Prostate gland (tissue), 2 donors: ENCODE data around the gene FGFBP1. TPM values are rescaled to one million over a fixed set of nuclear protein-coding genes. Genes with fewer than 3 reads are reported as not detected.

Experiments
- DNase-seq: peaks from one replicate; pipeline ENCODE4 v3.0.0-alpha.2; 2019; ENCODE audit warnings: low spot score
- H3K27ac ChIP-seq, 2 donors: fragments of 200-600 bp; sonication (generic); 2 replicates each; pipeline ENCODE4 v1.5.1; 2017 to 2019
- H3K27me3 ChIP-seq: fragments of 200-600 bp; sonication (generic); replicated peaks from 2 replicates; pipeline ENCODE4 v1.5.1; 2019; ENCODE audit not compliant: insufficient read depth
- H3K36me3 ChIP-seq, 2 donors: fragments of 200-600 bp; sonication (generic); 1 replicate in 1 of 2; 2 replicates in 1 of 2; pipeline versions ENCODE4 v1.5.1 to v1.8.1; 2017 to 2019
- H3K4me1 ChIP-seq: fragments of 200-600 bp; sonication (generic); replicated peaks from 2 replicates; pipeline ENCODE4 v1.5.1; 2019
- H3K4me3 ChIP-seq, 2 donors: fragments of 200-600 bp; sonication (generic); 2 replicates each; pipeline ENCODE4 v1.5.1; 2017 to 2019
- H3K9me3 ChIP-seq: fragments of 200-600 bp; sonication (generic); 2 replicates; pipeline ENCODE4 v1.5.1; 2017
- CTCF ChIP-seq, 4 experiments: fragments of 200-600 bp in 2 of 4; fragments of 450-650 bp in 2 of 4; sonication (generic) in 2 of 4; IDR thresholded peaks; 1 replicate in 3 of 4; 2 replicates in 1 of 4; pipeline ENCODE4 v1.5.1; 2016 to 2019; ENCODE audit warnings: antibody characterized with exemption in 4 of 4, mild to moderate bottlenecking in 2 of 4, moderate library complexity in 2 of 4
- POLR2A ChIP-seq: fragments of 450-650 bp; IDR thresholded peaks from one replicate; pipeline ENCODE4 v1.6.1; 2016; ENCODE audit warnings: antibody characterized with exemption, mild to moderate bottlenecking
- POLR2AphosphoS5 ChIP-seq: sonication (generic); formaldehyde crosslinking; IDR thresholded peaks from one replicate; pipeline ENCODE4 v1.6.1; 2017; ENCODE audit warnings: antibody characterized with exemption
- WGBS: methylation state at CpG from one replicate; pipeline ENCODE4 v1.1.5; 2018; 5-methylcytosine and 5-hydroxymethylcytosine counted together
- intact Hi-C: fragments of 100-400 bp; cut with DNase I; formaldehyde crosslinking; loops from one replicate; pipeline ENCODE4 v1.14.2; 2022
- total RNA-seq, 2 donors: library from RNA; depleted of rRNA; stranded (reverse); fragments of >200 nt; gene quantifications; one replicate each; pipeline ENCODE4 v1.1.0, GENCODE V29; 2016

The FGFBP1 gene
- total RNA-seq, 2 donors from 2014 or later = 1.1 to 1.4 TPM

GRCh38 chr4:15930314-15930713, 8.2 kb downstream of the FGFBP1 start:
- Histone ChIP-seq H3K36me3 (no peaks in the 10 kb centered on the region), H3K27me3 (no peaks in the 10 kb centered on the region), H3K27ac (no peak overlapping the region), H3K4me1 (no peaks in the 10 kb centered on the region), H3K4me3 (no peak overlapping the region), H3K9me3 (no peaks in the 10 kb centered on the region)
- intact Hi-C loops = no loop called here
- TF ChIP-seq CTCF (IDR thresholded peaks at IDR 0.05) (no peak), POLR2AphosphoS5 (no peak), POLR2A (no peak)
- no peak for DNase-seq
- 71% methylated on average over 7 of the region's 7 CpGs for WGBS

- Histone ChIP-seq H3K9me3 (no peaks in the 10 kb centered on the region), H3K27me3 (no peaks in the 10 kb centered on the region), H3K4me3 (no peak overlapping the region), H3K36me3 (no peaks in the 10 kb centered on the region), H3K27ac (no peak overlapping the region), H3K4me1 (no peaks in the 10 kb centered on the region)
- no peak for DNase-seq
- 51% methylated on average over 3 of the region's 3 CpGs for WGBS
- intact Hi-C loops = no loop called here
- TF ChIP-seq POLR2AphosphoS5 (no peak), POLR2A (no peak), CTCF (IDR thresholded peaks at IDR 0.05) (no peak)
These were observed 9.0 kb downstream of the FGFBP1 start for GRCh38 chr4:15929540-15929939.

GRCh38 chr4:15928883-15929282, 9.7 kb downstream of the FGFBP1 start:
- Histone ChIP-seq H3K27me3 (no peaks in the 10 kb centered on the region), H3K4me1 (no peaks in the 10 kb centered on the region), H3K9me3 (no peaks in the 10 kb centered on the region), H3K4me3 (no peak overlapping the region), H3K27ac (no peak overlapping the region), H3K36me3 (no peaks in the 10 kb centered on the region)
- no peak for DNase-seq
- no peak for TF ChIP-seq CTCF (IDR thresholded peaks at IDR 0.05)
- no peak for TF ChIP-seq POLR2A
- TF ChIP-seq POLR2AphosphoS5 = no peak
- intact Hi-C loops = no loop called here
- WGBS = 58% methylated on average over 5 of the region's 5 CpGs

- Histone ChIP-seq H3K36me3 (no peaks in the 10 kb centered on the region), H3K4me3 (no peak overlapping the region), H3K27ac (no peak overlapping the region), H3K9me3 (no peaks in the 10 kb centered on the region), H3K27me3 (no peaks in the 10 kb centered on the region), H3K4me1 (no peaks in the 10 kb centered on the region)
- TF ChIP-seq POLR2A = no peak
- TF ChIP-seq CTCF (IDR thresholded peaks at IDR 0.05) = no peak
- no peak for TF ChIP-seq POLR2AphosphoS5
- WGBS = 51% methylated on average over 7 of the region's 7 CpGs
- intact Hi-C loops = no loop called here
- no peak for DNase-seq
These were observed 12.1 kb downstream of the FGFBP1 start for GRCh38 chr4:15926486-15926885.

GRCh38 chr4:15925830-15926229, 12.7 kb downstream of the FGFBP1 start:
- H3K9me3 ChIP-seq = no peaks in the 10 kb centered on the region
- TF ChIP-seq POLR2A (no peak), POLR2AphosphoS5 (no peak), CTCF (IDR thresholded peaks at IDR 0.05) (no peak)
- intact Hi-C loops = no loop called here
- no peak for DNase-seq
- no peaks in the 10 kb centered on the region for H3K36me3 ChIP-seq
- no peak overlapping the region for H3K27ac ChIP-seq
- no peaks in the 10 kb centered on the region for H3K27me3 ChIP-seq
- no peaks in the 10 kb centered on the region for H3K4me1 ChIP-seq
- no peak overlapping the region for H3K4me3 ChIP-seq
- 69% methylated on average over 3 of the region's 3 CpGs for WGBS
